Upper lobe of left lung (tissue), 6 donors: Measurements from ENCODE around the gene P3H2. TPM values are rescaled to one million over a fixed set of nuclear protein-coding genes. Genes with fewer than 3 reads are reported as not detected.
"Not testable (repeated sequence)": the region's sequence is repeated elsewhere in the genome, so short reads cannot be mapped to it uniquely, and the experiment has no call there.

Experiments
- ATAC-seq, 2 donors: fragments of 200-7000 bp; cut with Tn5 transposase; one replicate each; pipeline ENCODE4 v1.9.1; 2022; ENCODE audit warnings: mild to moderate bottlenecking in 2 of 2, moderate library complexity in 2 of 2; ENCODE audit not compliant: low FRiP score in 2 of 2
- DNase-seq, 2 donors: peaks; one replicate each; pipeline ENCODE4 v3.0.0-alpha.2; 2019 to 2020
- H3K27ac ChIP-seq, 4 donors: fragments of 200-600 bp; sonication (generic); one replicate each; pipeline ENCODE4 v1.5.1; 2016 to 2019
- H3K27me3 ChIP-seq, 4 donors: fragments of 200-600 bp; sonication (generic); one replicate each; pipeline ENCODE4 v1.5.1; 2017 to 2019
- H3K36me3 ChIP-seq, 4 donors: fragments of 200-600 bp; sonication (generic); one replicate each; pipeline ENCODE4 v1.5.1; 2016 to 2019
- H3K4me1 ChIP-seq, 4 donors: fragments of 200-600 bp; sonication (generic); one replicate each; pipeline ENCODE4 v1.5.1; 2018 to 2019
- H3K4me3 ChIP-seq, 4 donors: fragments of 200-600 bp; sonication (generic); one replicate each; pipeline ENCODE4 v1.5.1; 2017 to 2019; ENCODE audit warnings: mild to moderate bottlenecking in 2 of 4, moderate library complexity in 1 of 4
- H3K9me3 ChIP-seq, 4 donors: fragments of 200-600 bp; sonication (generic); one replicate each; pipeline ENCODE4 v1.5.1; 2018 to 2019
- EP300 ChIP-seq, 4 donors: sonication (generic); formaldehyde crosslinking; IDR thresholded peaks; one replicate each; pipeline ENCODE4 v1.5.1; 2017; ENCODE audit warnings: antibody characterized with exemption in 4 of 4, control low read depth in 2 of 4
- POLR2A ChIP-seq, 4 donors: fragments of 450-650 bp; IDR thresholded peaks; one replicate each; pipeline ENCODE4 v1.5.1; 2016 to 2017; ENCODE audit warnings: antibody characterized with exemption in 4 of 4, mild to moderate bottlenecking in 2 of 4
- POLR2AphosphoS5 ChIP-seq, 2 donors: sonication (generic); formaldehyde crosslinking; IDR thresholded peaks; one replicate each; pipeline ENCODE4 v1.5.1; 2017; ENCODE audit warnings: antibody characterized with exemption in 2 of 2
- WGBS, 2 donors: methylation state at CpG; one replicate each; pipeline ENCODE4 v1.1.5; 2017 to 2018; 5-methylcytosine and 5-hydroxymethylcytosine counted together
- total RNA-seq, 6 donors: library from RNA; depleted of rRNA in 4 of 6; stranded (reverse); fragments of >200 nt in 4 of 6; gene quantifications; one replicate each; pipeline versions ENCODE4 v1.1.0 to v1.2.1, GENCODE V29; 2016 to 2021
- TF ChIP-seq, protein P1 (sequence below), 6 experiments: fragments of 450-650 bp in 4 of 6; fragments of 200-600 bp in 2 of 6; sonication (generic) in 2 of 6; IDR thresholded peaks; one replicate each; pipeline ENCODE4 v1.5.1; 2016 to 2019; ENCODE audit warnings: antibody characterized with exemption in 6 of 6
- donor health status: DM: no; HTN: no; CAD: no; lungs with moderate emphysema.
- donor health status: DM: no; HTN: yes; CAD: no; lungs with severe emphysema.

P3H2 gene
- total RNA-seq, 6 donors from 2014 or later, result 42.2 to 114 (median 63.0) TPM

DNA sequence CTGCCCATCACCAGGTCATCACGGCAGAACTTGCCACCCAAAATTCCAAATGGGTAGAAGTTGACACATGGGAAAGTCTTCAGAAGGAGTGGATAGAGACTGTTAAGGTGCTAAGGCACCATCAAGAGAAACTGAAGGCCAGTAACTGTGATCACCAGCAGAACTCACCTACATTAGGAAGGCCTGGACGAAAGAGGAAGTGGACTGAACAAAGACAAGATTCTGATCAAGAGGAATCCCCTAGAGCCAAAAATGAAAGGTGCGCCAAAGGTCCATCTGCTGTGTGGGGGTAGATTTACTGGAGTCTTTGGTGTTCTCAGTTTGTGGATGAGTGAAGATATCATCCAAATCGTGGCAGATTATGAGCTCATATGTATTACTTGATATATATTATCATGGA lies 46.3 kb upstream of the P3H2 start:
- H3K4me1 ChIP-seq, result no peaks in the 10 kb centered on the region

DNA sequence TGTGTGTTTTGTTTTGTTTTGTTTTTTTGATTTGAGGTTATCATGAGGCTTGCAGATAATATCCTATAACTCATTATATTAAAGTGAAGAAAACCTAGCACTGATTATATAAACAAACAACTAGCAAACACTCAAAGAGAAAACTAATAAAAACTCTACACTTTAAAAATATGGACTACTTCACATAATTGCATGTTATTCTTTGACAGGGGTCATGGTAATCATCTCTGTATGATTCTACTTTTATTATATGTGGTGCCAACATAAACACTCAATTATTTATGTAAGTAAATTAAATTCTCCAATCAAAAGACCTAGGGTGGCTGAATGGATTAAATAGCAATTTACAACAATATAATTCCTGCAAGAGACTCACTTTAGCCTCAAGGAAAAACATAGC lies 44.6 kb upstream of the P3H2 start:
- Histone ChIP-seq H3K9me3 (no peaks in the 10 kb centered on the region), H3K4me1 (no peaks in the 10 kb centered on the region), H3K27ac (no peak overlapping the region), H3K27me3 (no peaks in the 10 kb centered on the region), H3K36me3 (no peaks in the 10 kb centered on the region), H3K4me3 (no peak overlapping the region)
- DNase-seq (no peak), ATAC-seq (no peak)
- TF ChIP-seq EP300 (IDR thresholded peaks at IDR 0.05) (no peak), POLR2AphosphoS5 (IDR thresholded peaks at IDR 0.05) (no peak), POLR2A (IDR thresholded peaks at IDR 0.05) (no peak)
- TF ChIP-seq, protein P1, sequence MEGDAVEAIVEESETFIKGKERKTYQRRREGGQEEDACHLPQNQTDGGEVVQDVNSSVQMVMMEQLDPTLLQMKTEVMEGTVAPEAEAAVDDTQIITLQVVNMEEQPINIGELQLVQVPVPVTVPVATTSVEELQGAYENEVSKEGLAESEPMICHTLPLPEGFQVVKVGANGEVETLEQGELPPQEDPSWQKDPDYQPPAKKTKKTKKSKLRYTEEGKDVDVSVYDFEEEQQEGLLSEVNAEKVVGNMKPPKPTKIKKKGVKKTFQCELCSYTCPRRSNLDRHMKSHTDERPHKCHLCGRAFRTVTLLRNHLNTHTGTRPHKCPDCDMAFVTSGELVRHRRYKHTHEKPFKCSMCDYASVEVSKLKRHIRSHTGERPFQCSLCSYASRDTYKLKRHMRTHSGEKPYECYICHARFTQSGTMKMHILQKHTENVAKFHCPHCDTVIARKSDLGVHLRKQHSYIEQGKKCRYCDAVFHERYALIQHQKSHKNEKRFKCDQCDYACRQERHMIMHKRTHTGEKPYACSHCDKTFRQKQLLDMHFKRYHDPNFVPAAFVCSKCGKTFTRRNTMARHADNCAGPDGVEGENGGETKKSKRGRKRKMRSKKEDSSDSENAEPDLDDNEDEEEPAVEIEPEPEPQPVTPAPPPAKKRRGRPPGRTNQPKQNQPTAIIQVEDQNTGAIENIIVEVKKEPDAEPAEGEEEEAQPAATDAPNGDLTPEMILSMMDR (IDR thresholded peaks at IDR 0.05), result no peak

More for the DNA sequence above, 46.3 kb upstream of the P3H2 start:
- no peak overlapping the region for H3K27ac ChIP-seq
- no peaks in the 10 kb centered on the region for H3K27me3 ChIP-seq
- no peaks in the 10 kb centered on the region for H3K36me3 ChIP-seq
- no peak for DNase-seq
- WGBS, 2 donors, result 77 to 88% methylated on average over 4 of the region's 4 CpGs
- no peak for ATAC-seq
- H3K4me3 ChIP-seq, result no peak overlapping the region
- no peaks in the 10 kb centered on the region for H3K9me3 ChIP-seq
- TF ChIP-seq POLR2AphosphoS5 (IDR thresholded peaks at IDR 0.05) (no peak), POLR2A (IDR thresholded peaks at IDR 0.05) (no peak), EP300 (IDR thresholded peaks at IDR 0.05) (no peak)
- TF ChIP-seq, protein P1 (IDR thresholded peaks at IDR 0.05), result no peak

DNA sequence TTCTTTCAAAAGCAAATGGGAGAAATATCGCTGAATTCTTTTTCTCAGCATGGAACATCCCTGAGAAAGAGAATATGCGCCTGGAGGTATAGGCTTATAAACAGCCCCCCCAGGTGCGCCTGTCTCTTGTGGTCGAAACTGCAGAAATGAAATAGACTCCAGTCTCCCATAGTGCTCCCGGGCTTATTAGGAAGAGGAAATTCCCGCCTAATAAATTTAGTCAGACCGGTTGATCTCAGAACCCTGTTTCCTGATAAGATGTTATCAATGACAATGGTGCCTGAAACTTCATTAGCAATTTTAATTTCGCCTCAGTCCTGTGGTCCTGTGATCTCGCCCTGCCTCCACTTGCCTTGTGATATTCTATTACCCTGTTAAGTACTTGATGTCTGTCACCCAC lies 41.3 kb upstream of the P3H2 start:
- not testable (repeated sequence) for H3K9me3 ChIP-seq, H3K36me3 ChIP-seq, ATAC-seq, H3K27me3 ChIP-seq, DNase-seq, H3K4me1 ChIP-seq, H3K4me3 ChIP-seq, H3K27ac ChIP-seq
- WGBS, 2 donors, result 84 to 91% methylated on average over 9 of the region's 9 CpGs

DNA sequence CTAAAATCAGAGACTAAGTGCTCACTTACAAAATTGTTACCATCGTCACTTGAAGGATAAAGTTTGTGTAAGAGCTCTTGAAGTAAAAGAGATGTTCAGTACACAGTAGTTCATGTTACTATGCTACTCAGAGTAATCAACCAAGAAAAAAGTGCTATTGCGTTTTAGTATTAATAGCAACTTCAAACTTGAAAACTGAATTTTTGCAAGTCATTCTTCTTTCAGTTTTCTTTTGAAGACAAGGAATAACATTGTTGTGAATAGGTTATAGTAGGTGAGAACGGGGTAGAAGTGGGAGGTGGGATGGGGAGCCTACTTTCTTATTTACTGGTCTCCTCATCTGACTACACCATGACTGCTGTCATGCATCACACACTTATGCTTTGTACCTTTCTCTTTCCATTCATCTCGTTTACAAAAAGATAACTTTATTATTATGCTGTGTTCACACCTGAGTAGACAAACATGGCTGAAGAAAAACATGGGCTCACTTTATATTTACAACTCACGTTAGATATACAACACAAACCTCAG lies 39.3 kb upstream of the P3H2 start:
- no peaks in the 10 kb centered on the region for H3K36me3 ChIP-seq
- no peaks in the 10 kb centered on the region for H3K27me3 ChIP-seq
- ATAC-seq (no peak), DNase-seq (no peak)
- 58 to 72% methylated on average over 5 of the region's 5 CpGs for WGBS, 2 donors
- H3K27ac ChIP-seq, result no peak overlapping the region
- H3K4me3 ChIP-seq, result no peak overlapping the region
- TF ChIP-seq EP300 (IDR thresholded peaks at IDR 0.05) (no peak), POLR2A (IDR thresholded peaks at IDR 0.05) (no peak), POLR2AphosphoS5 (IDR thresholded peaks at IDR 0.05) (no peak)
- TF ChIP-seq, protein P1 (IDR thresholded peaks at IDR 0.05), result no peak
- H3K4me1 ChIP-seq, result no peaks in the 10 kb centered on the region
- no peaks in the 10 kb centered on the region for H3K9me3 ChIP-seq

DNA sequence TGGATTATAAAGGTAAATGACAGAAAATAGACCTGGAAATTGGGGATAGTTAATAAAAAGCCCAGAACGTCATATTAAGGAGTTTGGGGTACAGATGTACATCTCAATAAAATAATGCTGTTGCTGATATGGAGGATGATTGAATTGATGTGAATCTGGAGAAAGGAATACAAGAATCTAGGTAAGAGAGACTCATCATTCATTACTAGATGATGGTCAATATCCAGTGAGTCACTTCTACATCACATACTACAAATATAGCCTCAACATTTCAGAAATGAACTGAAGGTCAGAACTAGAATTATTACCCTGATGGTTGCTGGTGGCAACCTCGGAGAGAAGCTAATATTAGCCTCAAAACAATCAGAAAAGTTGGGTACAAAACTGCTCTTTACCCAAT lies 37.6 kb upstream of the P3H2 start:
- Histone ChIP-seq H3K4me3 (no peak overlapping the region), H3K4me1 (no peaks in the 10 kb centered on the region), H3K27ac (no peak overlapping the region), H3K36me3 (no peaks in the 10 kb centered on the region), H3K27me3 (no peaks in the 10 kb centered on the region), H3K9me3 (no peaks in the 10 kb centered on the region)
- no peak for DNase-seq
- no peak for TF ChIP-seq EP300 (IDR thresholded peaks at IDR 0.05)
- no peak for TF ChIP-seq POLR2A (IDR thresholded peaks at IDR 0.05)
- TF ChIP-seq, protein P1 (IDR thresholded peaks at IDR 0.05), result no peak
- TF ChIP-seq POLR2AphosphoS5 (IDR thresholded peaks at IDR 0.05), result no peak
- 34 to 65% methylated on average over 2 of the region's 2 CpGs for WGBS, 2 donors
- no peak for ATAC-seq
